HG03139 (cell line): Measurements from ENCODE around the gene GDA.

Experiments
- ATAC-seq: cut with Tn5 transposase; IDR thresholded peaks from one replicate; pipeline ENCODE4 v1.9.1; 2021; ENCODE audit not compliant: unreplicated experiment

GDA gene

DNA sequence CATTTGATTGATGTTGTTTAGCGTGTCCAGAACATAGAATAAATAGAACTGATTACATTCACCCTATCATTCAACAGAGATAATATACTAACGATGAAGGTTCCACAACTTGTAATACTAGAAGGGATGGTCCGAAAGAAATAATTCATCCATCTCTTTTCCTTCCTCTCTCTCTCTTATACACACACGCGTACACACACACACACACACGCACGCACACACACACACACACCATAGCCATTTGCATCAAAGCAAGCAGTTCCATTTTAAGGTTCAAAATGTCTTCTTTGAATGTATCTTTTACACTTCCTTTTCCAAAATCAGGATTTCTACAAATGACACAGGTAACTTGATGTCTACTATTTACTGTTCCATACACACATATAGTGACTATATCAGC, 887 bp downstream of the GDA start:
- no peak for ATAC-seq

DNA sequence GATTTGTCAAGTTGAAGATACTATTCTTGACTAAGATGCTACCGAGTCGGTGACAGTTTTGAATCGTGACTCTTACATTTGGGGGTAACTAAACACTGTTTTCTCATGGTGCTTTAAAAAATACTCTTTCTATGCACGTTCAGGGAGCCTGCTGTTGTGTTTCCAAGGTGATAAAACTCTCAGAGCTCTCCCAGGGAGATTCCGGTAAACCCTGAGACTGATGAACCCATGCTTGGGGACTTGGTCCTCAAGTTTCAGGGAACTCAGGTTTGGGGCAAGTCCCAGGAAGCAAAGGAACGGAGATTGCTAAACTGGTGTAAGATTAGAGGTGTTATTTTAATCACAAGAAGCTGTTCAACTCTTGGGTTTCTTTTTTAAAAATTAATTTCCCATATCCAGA, 1.4 kb downstream of the GDA start:
- ATAC-seq: no peak

DNA sequence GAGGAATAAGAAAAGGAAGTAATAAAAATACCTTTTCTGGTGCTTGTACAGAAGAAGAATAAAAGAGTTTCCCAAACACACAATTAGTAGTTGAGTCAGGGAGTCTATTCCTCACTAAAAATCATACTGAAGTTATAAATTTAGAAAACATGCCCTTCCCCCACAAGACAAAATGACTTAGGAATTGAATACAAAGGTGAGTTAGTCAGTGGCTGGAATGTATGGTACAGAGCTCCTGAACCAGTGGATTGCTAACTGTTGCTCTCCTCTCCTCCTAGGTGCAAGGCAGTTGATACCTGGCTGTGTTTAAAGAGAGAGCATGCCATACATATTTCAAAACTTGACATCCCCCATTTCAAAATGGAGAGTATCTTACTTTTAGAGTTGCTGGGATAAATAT, 1.9 kb downstream of the GDA start:
- ATAC-seq: no peak

DNA sequence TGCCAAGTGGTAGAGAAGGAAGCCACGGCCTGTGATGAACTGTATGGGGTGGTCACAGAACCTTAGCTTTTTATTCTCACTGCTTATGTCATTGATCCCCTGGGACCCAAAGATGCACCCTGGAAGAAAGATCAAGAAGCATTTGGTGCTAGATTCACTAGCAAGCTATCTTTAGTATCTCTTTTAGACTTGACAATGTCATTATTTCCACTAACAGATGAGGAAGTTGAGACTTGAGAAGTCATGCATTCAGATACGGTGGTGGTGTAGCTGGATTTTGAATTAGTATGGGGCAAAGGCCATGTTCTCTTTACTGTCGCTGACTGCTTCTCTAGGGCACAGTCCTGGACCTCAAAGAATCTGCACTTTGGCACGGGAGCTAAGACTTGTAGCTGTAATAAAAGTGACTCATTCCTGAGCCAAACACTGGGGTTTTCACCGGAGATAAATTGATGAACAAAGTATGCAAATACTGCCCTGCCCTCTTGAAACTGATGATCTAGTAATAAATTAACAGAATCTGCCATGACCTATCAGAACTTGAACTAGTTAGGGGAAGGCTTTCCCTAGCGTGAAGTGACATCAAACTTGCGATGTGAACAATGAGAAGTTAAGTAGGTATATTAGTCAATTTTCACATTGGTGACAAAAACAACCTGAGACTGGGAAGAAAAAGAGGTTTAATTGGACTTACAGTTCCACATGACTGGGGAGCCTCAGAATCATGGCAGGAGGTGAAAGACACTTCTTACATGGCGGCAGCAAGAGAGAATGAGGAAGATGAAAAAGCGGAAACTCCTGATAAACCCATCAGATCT, 5.4 kb downstream of the GDA start:
- peak; percentile 84 for ATAC-seq

DNA sequence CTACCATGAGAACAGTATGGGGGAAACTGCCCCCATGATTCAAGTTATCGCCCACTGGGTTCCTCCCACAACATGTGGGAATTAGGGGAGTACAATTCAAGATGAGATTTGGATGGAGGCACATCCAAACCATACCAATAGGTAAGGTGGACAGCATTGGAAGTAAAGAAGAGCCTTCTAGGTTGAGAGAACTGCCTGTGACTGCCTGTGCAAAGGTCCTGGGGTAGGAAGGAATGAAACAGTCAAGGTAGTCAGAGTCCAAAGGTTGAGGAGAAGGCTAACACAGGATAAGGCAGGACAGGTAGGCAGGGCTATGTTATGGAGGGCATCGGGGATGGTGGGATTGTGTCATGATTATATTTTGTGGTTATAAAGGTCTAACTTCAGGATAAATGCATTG, 6.1 kb downstream of the GDA start:
- ATAC-seq: no peak

DNA sequence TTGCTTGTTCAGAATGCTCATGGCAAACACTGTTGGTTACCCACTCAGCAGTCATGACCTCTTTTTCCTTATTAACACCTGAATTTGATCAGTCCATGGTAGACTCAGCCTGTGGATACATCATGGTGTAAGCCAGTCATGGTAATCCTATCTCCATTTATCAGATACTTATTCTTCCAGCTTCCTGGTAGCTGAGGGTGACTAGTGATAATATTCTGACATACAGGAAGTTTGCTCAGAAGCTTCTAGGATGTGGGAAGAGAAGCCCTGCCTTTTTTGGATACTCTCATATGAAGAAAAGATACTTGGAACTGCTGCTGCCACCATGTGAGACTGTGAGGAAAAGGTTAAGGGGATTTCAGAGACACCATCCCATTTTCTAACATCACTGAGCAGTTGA, 7.3 kb downstream of the GDA start:
- ATAC-seq: no peak

DNA sequence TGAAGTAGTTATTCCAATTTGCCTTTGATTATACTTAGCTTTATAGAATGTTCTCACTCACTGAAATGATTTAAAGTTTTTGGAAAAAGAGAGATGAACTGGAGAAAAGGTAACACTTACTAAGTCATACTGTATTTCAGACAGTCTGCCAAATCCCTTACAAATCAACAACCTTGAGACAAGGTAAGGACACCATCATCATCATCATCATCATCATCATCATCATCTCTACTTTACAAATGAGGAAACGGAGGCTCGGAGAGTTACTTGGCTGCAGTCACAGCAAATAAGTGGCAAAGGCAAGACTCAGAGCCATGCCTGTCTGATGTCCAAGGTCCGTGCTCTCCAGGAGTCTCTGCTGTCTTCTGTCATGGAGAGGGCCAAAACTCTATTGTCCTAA, 9.4 kb downstream of the GDA start:
- no peak for ATAC-seq

DNA sequence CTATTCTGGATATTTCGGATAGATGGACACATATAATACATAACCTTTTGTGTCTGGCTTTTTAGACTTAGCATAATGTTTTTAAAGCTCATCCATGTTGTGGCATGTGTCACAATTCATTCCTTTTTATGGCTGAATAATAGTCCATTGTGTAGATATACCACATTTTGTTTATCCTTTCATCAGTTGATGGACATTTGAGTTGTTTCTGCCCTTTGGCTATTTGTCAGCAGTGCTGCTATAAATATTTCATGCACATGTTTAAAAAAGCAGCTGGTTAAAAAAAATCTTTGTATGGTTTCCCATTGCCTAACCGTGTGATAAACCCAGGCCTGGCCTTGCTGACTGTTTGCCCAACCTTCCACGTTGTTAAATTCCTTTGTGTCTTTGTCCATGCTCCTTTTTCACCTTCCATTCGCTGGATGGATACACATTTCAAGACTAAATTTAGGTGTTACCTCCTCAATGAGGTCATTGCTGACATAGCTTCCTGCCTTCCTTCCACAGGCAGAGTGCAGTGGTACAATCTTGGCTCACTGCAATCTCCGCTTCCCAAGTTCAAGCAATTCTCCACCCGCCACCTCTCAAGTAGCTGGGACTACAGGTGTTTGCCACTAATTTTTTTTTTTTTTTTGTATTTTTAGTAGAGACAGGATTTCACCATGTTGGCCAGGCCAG, 11.3 kb downstream of the GDA start:
- ATAC-seq: no peak

DNA sequence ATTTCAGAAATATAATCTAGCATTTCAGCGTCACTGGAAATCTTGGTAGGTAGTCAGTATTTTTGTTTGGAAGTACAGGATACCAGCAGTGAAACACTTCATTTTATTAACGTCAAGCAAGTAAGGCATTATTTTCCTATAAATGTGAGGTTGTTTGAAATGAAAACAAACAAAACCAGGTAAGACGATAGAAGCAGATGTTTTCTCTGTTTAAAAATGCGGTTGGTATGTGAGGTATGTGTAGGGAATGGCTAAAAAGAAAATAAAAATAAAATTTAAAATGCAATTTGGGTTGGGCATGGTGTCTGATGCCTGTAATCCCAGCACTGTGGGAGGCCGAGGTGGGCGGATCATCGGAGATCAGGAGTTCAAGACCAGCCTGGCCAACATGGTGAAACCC, 16.1 kb downstream of the GDA start:
- ATAC-seq: no peak

DNA sequence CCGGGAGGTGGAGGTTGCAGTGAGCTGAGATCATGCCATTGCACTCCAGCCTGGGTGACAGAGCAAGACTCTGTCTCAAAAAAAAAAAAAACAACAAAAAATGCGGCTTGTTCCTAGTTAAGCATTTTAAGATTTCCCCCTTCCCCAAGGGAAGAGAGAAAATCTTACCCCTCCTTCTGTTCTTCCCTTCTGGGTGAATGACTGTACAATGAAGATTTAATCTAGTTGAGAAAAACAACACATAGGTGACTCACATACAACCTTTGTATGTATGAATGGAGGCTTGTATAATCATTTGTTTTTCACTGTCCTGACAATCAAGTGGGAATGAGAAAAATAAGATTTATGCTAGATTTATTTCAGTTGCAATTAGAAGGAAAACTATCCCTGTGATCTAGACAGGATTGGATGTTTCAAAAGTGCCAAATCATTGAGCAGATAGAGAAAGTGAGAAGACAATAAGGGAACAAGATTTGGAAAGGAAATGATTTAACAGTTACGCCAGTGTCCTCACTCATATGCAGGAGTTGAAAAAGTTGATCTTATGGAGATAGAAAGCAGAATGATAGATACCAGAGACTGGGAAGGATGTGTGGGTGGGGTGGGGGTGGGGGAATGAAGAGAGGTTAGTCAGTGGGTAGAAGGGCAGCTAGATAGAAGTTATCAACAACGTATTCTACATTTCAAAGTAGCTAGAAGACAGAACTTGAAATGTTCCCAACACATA, 16.7 kb downstream of the GDA start:
- no peak for ATAC-seq

DNA sequence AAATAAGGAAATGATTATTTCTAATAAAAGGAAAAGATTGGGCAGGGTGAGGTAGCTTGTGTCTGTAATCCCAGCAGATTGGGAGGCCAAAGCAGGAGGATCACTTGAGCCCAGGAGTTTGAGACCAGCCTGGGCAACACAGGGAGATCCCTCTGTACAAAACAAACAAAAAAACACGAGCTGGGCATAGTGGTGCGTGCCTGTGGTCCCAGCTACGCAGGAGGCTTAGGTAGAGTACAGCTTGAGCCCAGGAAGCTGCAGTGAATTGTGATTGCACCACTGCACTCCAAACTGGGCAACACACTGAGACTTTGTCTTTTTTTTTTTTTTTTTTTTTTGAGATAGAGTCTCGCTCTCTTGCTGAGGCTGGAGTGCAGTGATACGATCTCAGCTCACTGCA, 18.8 kb downstream of the GDA start:
- ATAC-seq: no peak

DNA sequence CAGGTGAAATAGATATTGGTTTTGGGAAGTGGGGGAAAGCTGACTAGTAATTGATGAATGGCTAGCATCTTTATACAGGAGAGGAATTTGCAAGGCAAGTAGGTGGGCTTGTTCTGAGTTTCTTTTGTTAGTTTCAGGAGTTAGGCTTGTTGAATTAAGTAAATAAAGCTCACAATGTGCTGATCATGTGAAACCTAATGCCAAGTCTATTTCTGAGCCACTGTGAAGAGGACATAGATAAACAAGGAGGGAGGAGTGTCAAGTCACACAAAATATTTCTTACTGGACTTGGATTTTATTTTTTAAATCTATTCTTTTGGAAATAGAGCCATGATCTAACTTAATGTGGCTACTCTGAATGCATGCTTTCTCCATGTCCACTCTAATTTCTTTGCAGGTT, 19.9 kb downstream of the GDA start:
- ATAC-seq: no peak

DNA sequence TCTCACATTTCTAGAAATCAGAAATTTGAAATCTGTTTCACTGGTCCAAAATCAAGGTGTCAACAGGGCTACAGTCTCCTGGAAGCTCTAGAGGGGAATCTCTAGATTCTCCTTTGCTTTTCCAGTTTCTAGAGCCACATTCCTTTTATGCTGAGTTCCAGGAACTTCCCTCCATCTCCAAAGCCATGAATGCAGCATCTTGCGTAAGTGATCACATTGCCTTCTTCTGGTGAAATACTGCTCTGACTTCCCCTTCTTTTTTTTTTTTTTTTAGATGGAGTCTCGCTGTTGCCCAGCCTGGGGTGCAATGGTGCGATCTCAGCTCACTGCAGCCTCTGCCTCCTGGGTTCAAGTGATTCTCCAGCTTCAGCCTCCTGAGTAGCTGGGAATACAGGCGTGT, 23.8 kb downstream of the GDA start:
- no peak for ATAC-seq

DNA sequence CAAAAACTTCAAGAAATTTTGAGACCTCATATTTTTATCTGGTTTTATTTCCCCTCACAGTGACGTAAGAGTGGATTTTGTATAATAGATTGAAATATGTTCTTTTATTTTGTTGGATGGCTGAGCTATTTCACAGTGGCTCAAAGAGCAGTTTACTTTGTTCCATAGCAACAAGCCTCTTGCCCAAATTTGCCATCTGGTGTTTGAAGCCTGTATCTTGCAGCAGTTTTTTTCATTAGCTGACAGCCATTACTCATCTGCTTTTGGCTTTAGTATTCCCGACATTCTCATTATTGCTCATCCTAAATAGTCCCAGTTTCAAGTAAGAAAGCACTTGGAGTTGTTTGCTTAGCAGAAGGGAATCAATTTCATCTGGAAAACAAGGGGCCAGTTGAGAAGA, 36.3 kb downstream of the GDA start:
- no peak for ATAC-seq

DNA sequence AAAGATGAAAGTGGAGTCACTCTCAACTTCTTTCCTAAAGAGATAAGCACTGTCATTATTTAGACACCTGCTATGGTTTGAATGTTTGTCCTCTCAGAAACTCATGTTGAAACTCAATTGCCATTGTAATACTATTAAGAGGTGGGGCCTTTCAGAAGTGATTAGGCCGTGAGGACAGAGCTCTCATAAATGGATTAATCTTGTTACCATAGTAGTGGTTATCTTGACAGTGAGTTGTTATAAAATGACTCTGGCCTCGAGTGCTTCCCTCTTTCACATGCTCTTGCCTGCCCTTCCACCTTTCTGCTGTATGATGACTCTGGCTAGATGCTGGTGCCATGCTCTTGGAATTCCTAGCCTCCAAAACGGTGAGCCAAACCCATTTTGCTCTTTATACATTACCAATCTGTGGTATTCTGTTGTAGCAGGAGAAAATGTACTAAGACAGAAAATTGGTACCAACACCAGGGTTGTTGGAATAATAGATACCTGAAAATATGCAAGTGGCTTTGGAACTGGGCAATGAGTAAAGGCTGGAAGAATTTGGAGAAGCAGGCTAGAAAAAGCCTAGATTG, 38.0 kb downstream of the GDA start:
- no peak for ATAC-seq

DNA sequence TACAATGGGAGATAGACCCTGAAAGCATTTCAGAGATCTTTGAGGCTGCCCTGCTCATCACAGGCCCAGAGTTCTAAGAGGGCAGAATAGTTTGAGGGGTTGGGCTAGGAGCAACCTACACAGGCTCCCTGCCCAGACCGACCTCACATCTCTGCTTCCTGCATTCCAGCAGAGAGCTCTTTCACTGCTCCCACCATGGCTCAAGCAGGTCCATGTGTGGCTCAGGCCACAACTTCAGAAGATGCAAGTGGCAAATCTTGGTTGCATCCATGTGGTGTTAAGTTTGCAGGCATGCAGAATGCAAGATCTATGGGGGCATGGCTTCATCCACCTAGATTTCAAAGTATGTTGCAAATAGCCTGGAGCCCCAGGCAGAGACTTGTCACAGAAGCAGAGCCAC, 39.0 kb downstream of the GDA start:
- ATAC-seq: no peak

DNA sequence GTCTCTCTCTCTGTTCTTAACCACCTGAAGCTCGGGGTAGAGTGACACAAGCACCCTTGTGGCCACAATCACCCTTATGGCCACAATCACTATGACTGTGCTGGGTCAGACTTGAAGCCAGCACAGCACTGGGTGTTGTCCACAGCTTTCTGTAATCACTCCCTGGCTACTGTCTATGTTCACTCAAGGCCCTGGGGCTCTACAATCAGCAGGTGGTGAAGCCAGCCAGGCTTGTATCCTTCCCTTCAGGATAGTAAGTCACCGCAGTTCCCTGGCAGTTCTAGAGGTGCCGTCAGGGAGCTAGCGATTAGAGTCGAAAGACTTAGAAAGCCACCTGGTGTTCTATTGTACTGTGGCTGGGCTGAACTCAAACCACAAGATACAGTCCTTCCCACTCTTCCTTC, 44.2 kb downstream of the GDA start:
- peak; percentile 93 for ATAC-seq

DNA sequence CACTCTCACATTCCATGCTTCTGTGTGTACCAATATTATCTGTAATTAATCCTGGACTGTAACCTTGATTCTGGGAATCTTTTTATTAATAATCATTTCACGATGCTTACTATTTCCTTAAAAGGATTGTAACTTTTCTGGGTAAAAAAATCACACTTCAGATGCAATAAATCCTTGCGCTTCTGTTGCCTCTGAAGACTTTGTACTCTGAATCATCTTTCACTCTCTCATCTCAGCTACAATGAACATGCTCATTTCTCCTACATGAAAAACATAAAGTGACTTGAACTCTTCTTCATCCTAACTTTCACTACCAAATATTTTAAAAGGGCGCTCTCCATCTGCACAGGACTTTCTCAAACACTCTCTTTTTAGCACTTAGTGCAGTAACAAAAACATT, 50.0 kb downstream of the GDA start:
- no peak for ATAC-seq

DNA sequence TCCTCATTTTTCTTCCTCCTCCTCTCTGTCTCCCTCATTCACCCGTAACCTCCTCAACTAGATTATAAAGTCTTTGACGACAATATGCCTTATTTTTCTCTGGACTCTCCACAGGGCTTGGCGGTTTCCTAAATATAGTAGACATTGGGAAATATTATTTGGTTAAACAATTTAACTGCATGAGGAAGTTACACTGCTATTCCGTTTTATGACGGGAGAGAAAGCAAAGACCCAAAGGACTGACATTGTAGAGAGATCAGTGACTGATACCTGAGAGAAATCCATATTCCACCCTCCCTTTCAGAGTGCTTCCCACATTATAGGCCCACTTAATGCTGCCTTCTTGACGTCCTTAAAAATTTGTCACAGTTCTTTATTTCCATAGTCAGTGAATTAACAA, 51.2 kb downstream of the GDA start:
- no peak for ATAC-seq

DNA sequence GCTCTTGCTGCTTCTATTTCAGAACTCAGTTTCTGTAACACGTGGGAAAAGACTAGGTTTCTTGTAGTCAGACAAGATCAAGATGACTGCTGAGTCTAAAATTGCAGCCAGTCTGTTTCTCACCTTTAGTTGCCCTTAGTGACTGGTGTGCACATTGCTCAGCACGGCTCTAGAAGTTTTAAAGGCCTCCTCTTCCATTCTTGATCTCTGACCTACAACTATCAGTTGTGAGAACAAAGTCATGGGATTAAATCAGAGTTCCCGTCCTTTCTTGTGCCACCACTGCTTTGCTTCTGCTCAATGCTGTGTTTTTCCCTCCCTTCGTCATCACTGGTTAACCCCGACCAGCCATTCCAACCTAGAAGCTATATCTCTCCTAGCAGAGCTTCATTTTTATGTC, 52.8 kb downstream of the GDA start:
- no peak for ATAC-seq

DNA sequence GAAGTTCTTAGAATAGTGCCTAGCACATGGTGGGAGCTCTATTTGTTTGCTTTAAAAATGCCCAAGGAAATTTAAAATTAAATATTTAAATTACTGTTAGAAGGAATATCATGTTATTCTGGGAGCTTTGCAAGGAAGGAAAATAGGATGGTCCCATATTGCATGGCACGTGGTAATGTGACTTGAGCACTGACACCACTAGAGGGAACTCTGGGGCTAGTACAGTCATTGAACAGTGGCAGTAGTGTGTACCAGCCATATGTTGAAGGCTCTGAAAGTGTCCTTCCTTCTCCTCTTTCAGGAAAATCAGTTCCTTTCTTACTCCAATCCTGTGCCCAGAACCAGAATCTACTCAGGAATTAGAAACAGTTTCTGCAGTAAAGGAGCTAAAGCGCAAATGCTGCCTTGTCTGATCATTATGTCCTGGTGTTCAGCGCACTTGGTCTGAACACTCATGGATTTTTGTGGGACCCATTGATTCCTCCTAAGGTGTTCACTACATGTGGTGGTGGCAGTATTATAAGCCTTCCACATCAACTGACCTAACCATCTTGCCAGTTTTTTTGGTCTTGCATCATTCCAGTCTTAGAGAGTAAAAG, 54.1 kb downstream of the GDA start:
- ATAC-seq: peak; percentile 49
